ENCODE data around the gene TBKBP1.

Gene TBKBP1

DNA sequence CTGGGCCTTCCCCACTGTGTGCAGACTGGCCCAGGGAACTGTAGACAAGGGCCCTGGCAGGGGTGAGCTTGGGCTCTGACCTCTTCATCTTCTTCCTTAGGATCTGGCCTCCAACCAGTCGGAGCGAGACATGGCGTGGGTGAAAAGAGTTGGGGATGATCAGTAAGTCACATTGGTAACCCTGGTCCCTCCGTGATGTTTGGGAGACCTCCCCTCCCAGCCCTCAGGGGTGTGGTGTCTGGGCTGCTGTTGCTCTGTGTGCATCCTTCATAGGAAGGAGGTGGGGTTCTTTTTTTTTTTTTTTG lies 5.5 kb downstream of the TBKBP1 start:
- H3K27ac ChIP-seq (replicated peaks), result no peak overlapping the region
- H3K4me3 ChIP-seq (replicated peaks; ENCODE audit: insufficient read depth, low read length), result no peak overlapping the region
- DNase-seq (ENCODE audit: low read depth in 1 of 2, low spot score in 1 of 2), result no peak
- TF ChIP-seq GABPA (IDR thresholded peaks at IDR 0.05; ENCODE audit: low read depth) (no peak), POLR2AphosphoS5 (IDR thresholded peaks at IDR 0.05; ENCODE audit: low read depth) (no peak), SPI1 (IDR thresholded peaks at IDR 0.05; ENCODE audit: borderline replicate concordance, low read depth) (no peak)
- TF ChIP-seq, protein P1, sequence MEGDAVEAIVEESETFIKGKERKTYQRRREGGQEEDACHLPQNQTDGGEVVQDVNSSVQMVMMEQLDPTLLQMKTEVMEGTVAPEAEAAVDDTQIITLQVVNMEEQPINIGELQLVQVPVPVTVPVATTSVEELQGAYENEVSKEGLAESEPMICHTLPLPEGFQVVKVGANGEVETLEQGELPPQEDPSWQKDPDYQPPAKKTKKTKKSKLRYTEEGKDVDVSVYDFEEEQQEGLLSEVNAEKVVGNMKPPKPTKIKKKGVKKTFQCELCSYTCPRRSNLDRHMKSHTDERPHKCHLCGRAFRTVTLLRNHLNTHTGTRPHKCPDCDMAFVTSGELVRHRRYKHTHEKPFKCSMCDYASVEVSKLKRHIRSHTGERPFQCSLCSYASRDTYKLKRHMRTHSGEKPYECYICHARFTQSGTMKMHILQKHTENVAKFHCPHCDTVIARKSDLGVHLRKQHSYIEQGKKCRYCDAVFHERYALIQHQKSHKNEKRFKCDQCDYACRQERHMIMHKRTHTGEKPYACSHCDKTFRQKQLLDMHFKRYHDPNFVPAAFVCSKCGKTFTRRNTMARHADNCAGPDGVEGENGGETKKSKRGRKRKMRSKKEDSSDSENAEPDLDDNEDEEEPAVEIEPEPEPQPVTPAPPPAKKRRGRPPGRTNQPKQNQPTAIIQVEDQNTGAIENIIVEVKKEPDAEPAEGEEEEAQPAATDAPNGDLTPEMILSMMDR (IDR thresholded peaks at IDR 0.05; ENCODE audit: insufficient read depth, low read length), result no peak
- TF ChIP-seq, protein P2, sequence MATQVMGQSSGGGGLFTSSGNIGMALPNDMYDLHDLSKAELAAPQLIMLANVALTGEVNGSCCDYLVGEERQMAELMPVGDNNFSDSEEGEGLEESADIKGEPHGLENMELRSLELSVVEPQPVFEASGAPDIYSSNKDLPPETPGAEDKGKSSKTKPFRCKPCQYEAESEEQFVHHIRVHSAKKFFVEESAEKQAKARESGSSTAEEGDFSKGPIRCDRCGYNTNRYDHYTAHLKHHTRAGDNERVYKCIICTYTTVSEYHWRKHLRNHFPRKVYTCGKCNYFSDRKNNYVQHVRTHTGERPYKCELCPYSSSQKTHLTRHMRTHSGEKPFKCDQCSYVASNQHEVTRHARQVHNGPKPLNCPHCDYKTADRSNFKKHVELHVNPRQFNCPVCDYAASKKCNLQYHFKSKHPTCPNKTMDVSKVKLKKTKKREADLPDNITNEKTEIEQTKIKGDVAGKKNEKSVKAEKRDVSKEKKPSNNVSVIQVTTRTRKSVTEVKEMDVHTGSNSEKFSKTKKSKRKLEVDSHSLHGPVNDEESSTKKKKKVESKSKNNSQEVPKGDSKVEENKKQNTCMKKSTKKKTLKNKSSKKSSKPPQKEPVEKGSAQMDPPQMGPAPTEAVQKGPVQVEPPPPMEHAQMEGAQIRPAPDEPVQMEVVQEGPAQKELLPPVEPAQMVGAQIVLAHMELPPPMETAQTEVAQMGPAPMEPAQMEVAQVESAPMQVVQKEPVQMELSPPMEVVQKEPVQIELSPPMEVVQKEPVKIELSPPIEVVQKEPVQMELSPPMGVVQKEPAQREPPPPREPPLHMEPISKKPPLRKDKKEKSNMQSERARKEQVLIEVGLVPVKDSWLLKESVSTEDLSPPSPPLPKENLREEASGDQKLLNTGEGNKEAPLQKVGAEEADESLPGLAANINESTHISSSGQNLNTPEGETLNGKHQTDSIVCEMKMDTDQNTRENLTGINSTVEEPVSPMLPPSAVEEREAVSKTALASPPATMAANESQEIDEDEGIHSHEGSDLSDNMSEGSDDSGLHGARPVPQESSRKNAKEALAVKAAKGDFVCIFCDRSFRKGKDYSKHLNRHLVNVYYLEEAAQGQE (IDR thresholded peaks at IDR 0.05; ENCODE audit: insufficient replicate concordance, low read depth), result no peak
- H3K27me3 ChIP-seq (ENCODE audit: insufficient read depth, poor library complexity, severe bottlenecking), result no peaks in the 10 kb centered on the region

GRCh38 chr17:47700471-47701449 lies 6.8 kb downstream of the TBKBP1 start:
- no peak for TF ChIP-seq GABPA (IDR thresholded peaks at IDR 0.05; ENCODE audit: low read depth)
- TF ChIP-seq, protein P2 (IDR thresholded peaks at IDR 0.05; ENCODE audit: insufficient replicate concordance, low read depth), result no peak
- no peak for TF ChIP-seq POLR2AphosphoS5 (IDR thresholded peaks at IDR 0.05; ENCODE audit: low read depth)
- TF ChIP-seq, protein P1 (IDR thresholded peaks at IDR 0.05; ENCODE audit: insufficient read depth, low read length), result no peak
- no peak for TF ChIP-seq SPI1 (IDR thresholded peaks at IDR 0.05; ENCODE audit: borderline replicate concordance, low read depth)
- DNase-seq (ENCODE audit: low read depth in 1 of 2, low spot score in 1 of 2), result no peak
- H3K27me3 ChIP-seq (ENCODE audit: insufficient read depth, poor library complexity, severe bottlenecking), result no peaks in the 10 kb centered on the region
- no peak overlapping the region for H3K27ac ChIP-seq (replicated peaks)
- H3K4me3 ChIP-seq (replicated peaks; ENCODE audit: insufficient read depth, low read length), result no peak overlapping the region

DNA sequence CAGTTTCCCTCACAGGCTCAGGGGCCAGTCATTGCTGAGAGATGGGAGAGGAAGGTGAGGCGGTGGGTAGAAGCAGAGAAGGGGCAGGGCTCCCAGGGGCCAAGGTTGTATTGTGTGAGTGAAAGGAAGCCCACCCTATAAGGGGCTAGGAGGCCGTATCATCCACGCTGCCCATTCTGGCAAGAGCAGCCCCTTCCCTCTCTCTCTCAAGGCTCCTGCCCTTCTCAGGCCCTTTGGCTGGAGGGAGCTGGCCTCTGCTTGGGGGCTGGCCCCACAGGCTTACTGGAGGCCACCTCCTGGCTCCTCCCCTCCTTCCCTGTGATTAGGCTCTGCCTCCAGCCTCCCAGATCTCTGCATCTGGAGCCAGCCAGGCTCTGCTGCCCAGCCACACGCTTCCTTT lies 7.6 kb downstream of the TBKBP1 start:
- Histone ChIP-seq H3K27ac (replicated peaks) (no peak overlapping the region), H3K4me3 (replicated peaks; ENCODE audit: insufficient read depth, low read length) (no peak overlapping the region), H3K27me3 (ENCODE audit: insufficient read depth, poor library complexity, severe bottlenecking) (no peaks in the 10 kb centered on the region)
- DNase-seq (ENCODE audit: low read depth in 1 of 2, low spot score in 1 of 2), result no peak
- TF ChIP-seq SPI1 (IDR thresholded peaks at IDR 0.05; ENCODE audit: borderline replicate concordance, low read depth) (no peak), GABPA (IDR thresholded peaks at IDR 0.05; ENCODE audit: low read depth) (no peak)
- TF ChIP-seq, protein P2 (IDR thresholded peaks at IDR 0.05; ENCODE audit: insufficient replicate concordance, low read depth), result no peak
- TF ChIP-seq, protein P1 (IDR thresholded peaks at IDR 0.05; ENCODE audit: insufficient read depth, low read length), result no peak

Measured in HL-60 (cell line).